ENCODE data around the gene SSH2.

SSH2 gene

GRCh38 chr17:29709866-29710519 is 220.0 kb downstream of the SSH2 start:
- TF ChIP-seq POLR2A (IDR thresholded peaks at IDR 0.05; ENCODE audit: low read length), result no peak
- TF ChIP-seq GATA1 (IDR thresholded peaks at IDR 0.05; ENCODE audit: low read depth, low read length), result no peak
- no peak for DNase-seq

GRCh38 chr17:29707212-29707571 is 222.8 kb downstream of the SSH2 start:
- no peak for DNase-seq
- TF ChIP-seq POLR2A (IDR thresholded peaks at IDR 0.05; ENCODE audit: low read length) (no peak), GATA1 (IDR thresholded peaks at IDR 0.05; ENCODE audit: low read depth, low read length) (no peak)

GRCh38 chr17:29706045-29706431 is 224.0 kb downstream of the SSH2 start:
- no peak for TF ChIP-seq GATA1 (IDR thresholded peaks at IDR 0.05; ENCODE audit: low read depth, low read length)
- TF ChIP-seq POLR2A (IDR thresholded peaks at IDR 0.05; ENCODE audit: low read length), result no peak

GRCh38 chr17:29705386-29705785 is 224.6 kb downstream of the SSH2 start:
- DNase-seq, result no peak
- TF ChIP-seq GATA1 (IDR thresholded peaks at IDR 0.05; ENCODE audit: low read depth, low read length) (no peak), POLR2A (IDR thresholded peaks at IDR 0.05; ENCODE audit: low read length) (no peak)

More at GRCh38 chr17:29706045-29706431, 224.0 kb downstream of the SSH2 start:
- no peak for DNase-seq

GRCh38 chr17:29699283-29699682 is 230.7 kb downstream of the SSH2 start:
- TF ChIP-seq POLR2A (IDR thresholded peaks at IDR 0.05; ENCODE audit: low read length) (no peak), GATA1 (IDR thresholded peaks at IDR 0.05; ENCODE audit: low read depth, low read length) (no peak)
- DNase-seq, result no peak

- DNase-seq, result no peak
- TF ChIP-seq POLR2A (IDR thresholded peaks at IDR 0.05; ENCODE audit: low read length), result no peak
- no peak for TF ChIP-seq GATA1 (IDR thresholded peaks at IDR 0.05; ENCODE audit: low read depth, low read length)
Observed at GRCh38 chr17:29698837-29699236, 231.2 kb downstream of the SSH2 start.

- no peak for TF ChIP-seq GATA1 (IDR thresholded peaks at IDR 0.05; ENCODE audit: low read depth, low read length)
- TF ChIP-seq POLR2A (IDR thresholded peaks at IDR 0.05; ENCODE audit: low read length), result no peak
- DNase-seq, result no peak
Observed at GRCh38 chr17:29698019-29698777, 231.8 kb downstream of the SSH2 start.

- no peak for TF ChIP-seq GATA1 (IDR thresholded peaks at IDR 0.05; ENCODE audit: low read depth, low read length)
- no peak for TF ChIP-seq POLR2A (IDR thresholded peaks at IDR 0.05; ENCODE audit: low read length)
Observed at GRCh38 chr17:29697371-29697770, 232.7 kb downstream of the SSH2 start.

GRCh38 chr17:29694918-29695563 is 235.0 kb downstream of the SSH2 start:
- DNase-seq, result no peak
- TF ChIP-seq POLR2A (IDR thresholded peaks at IDR 0.05; ENCODE audit: low read length) (no peak), GATA1 (IDR thresholded peaks at IDR 0.05; ENCODE audit: low read depth, low read length) (no peak)

More at GRCh38 chr17:29697371-29697770, 232.7 kb downstream of the SSH2 start:
- DNase-seq, result no peak

GRCh38 chr17:29693751-29694150 is 236.3 kb downstream of the SSH2 start:
- no peak for DNase-seq
- TF ChIP-seq GATA1 (IDR thresholded peaks at IDR 0.05; ENCODE audit: low read depth, low read length), result no peak
- TF ChIP-seq POLR2A (IDR thresholded peaks at IDR 0.05; ENCODE audit: low read length), result no peak

- DNase-seq, result no peak
- TF ChIP-seq POLR2A (IDR thresholded peaks at IDR 0.05; ENCODE audit: low read length), result no peak
- TF ChIP-seq GATA1 (IDR thresholded peaks at IDR 0.05; ENCODE audit: low read depth, low read length), result no peak
Observed at GRCh38 chr17:29687596-29687995, 242.4 kb downstream of the SSH2 start.

GRCh38 chr17:29686993-29687590 is 242.9 kb downstream of the SSH2 start:
- DNase-seq, result no peak
- TF ChIP-seq GATA1 (IDR thresholded peaks at IDR 0.05; ENCODE audit: low read depth, low read length) (no peak), POLR2A (IDR thresholded peaks at IDR 0.05; ENCODE audit: low read length) (no peak)

GRCh38 chr17:29683481-29683880 is 246.5 kb downstream of the SSH2 start:
- DNase-seq, result no peak
- no peak for TF ChIP-seq POLR2A (IDR thresholded peaks at IDR 0.05; ENCODE audit: low read length)

- DNase-seq, result no peak
- TF ChIP-seq POLR2A (IDR thresholded peaks at IDR 0.05; ENCODE audit: low read length), result no peak
- no peak for TF ChIP-seq GATA1 (IDR thresholded peaks at IDR 0.05; ENCODE audit: low read depth, low read length)
Observed at GRCh38 chr17:29682987-29683386, 247.0 kb downstream of the SSH2 start.
